ENCODE data around the gene OR10D3. TPM values are rescaled to one million over a fixed set of nuclear protein-coding genes. Genes with fewer than 3 reads are reported as not detected.
"Not testable (repeated sequence)": the region's sequence is repeated elsewhere in the genome, so short reads cannot be mapped to it uniquely, and the experiment has no call there.

OR10D3 gene
- not detected for total RNA-seq

- no peak within 1 kb of the TSS for H3K4me3 Mint-ChIP-seq
- no peak for DNase-seq
- POLR2A ChIA-PET = no interaction called here
- CTCF ChIA-PET = no interaction called here
- no peaks in the 10 kb centered on the region for H3K36me3 Mint-ChIP-seq (ENCODE audit: low read depth)
- H3K4me1 Mint-ChIP-seq = no peaks in the 10 kb centered on the region
- no peaks in the 10 kb centered on the region for H3K9me3 Mint-ChIP-seq
- H3K27ac Mint-ChIP-seq = no peak within 1 kb of the TSS
- H3K27me3 Mint-ChIP-seq = peaks cover 2% of the 10 kb centered on the region
Measured at GRCh38 chr11:124183068-124183467, at the start of gene OR10D3. Gene OR10D3, plus strand, starts transcription at chr11:124183345. Its CDS starts 1,925 bp downstream, at chr11:124185270.

- CTCF ChIA-PET = no interaction called here
- no peak for DNase-seq
- Mint-ChIP-seq H3K4me1 (no peaks in the 10 kb centered on the region), H3K27me3 (no peaks in the 10 kb centered on the region), H3K4me3 (no peak overlapping the region), H3K36me3 (ENCODE audit: low read depth) (no peaks in the 10 kb centered on the region), H3K9me3 (no peaks in the 10 kb centered on the region), H3K27ac (no peak overlapping the region)
- POLR2A ChIA-PET = no interaction called here
Measured at GRCh38 chr11:124143034-124143433, 40.1 kb upstream of the OR10D3 start.

- Mint-ChIP-seq H3K4me1 (no peaks in the 10 kb centered on the region), H3K36me3 (ENCODE audit: low read depth) (no peaks in the 10 kb centered on the region), H3K9me3 (no peaks in the 10 kb centered on the region), H3K27ac (no peak overlapping the region), H3K4me3 (no peak overlapping the region), H3K27me3 (peaks cover 1% of the 10 kb centered on the region)
- no peak for DNase-seq
- ChIA-PET CTCF (no interaction called here), POLR2A (no interaction called here)
Measured at GRCh38 chr11:124147951-124148350, 35.2 kb upstream of the OR10D3 start.

GRCh38 chr11:124150684-124151083, 32.5 kb upstream of the OR10D3 start:
- Mint-ChIP-seq H3K27ac (no peak overlapping the region), H3K4me3 (no peak overlapping the region), H3K36me3 (ENCODE audit: low read depth) (no peaks in the 10 kb centered on the region), H3K4me1 (no peaks in the 10 kb centered on the region), H3K27me3 (peaks cover 1% of the 10 kb centered on the region), H3K9me3 (no peaks in the 10 kb centered on the region)
- DNase-seq = no peak
- POLR2A ChIA-PET = no interaction called here
- CTCF ChIA-PET = no interaction called here

- H3K27ac Mint-ChIP-seq = no peak overlapping the region
- DNase-seq = no peak
- no peaks in the 10 kb centered on the region for H3K4me1 Mint-ChIP-seq
- H3K9me3 Mint-ChIP-seq = no peaks in the 10 kb centered on the region
- POLR2A ChIA-PET = no interaction called here
- CTCF ChIA-PET = no interaction called here
- H3K27me3 Mint-ChIP-seq = peaks cover 1% of the 10 kb centered on the region
- H3K36me3 Mint-ChIP-seq (ENCODE audit: low read depth) = no peaks in the 10 kb centered on the region
- H3K4me3 Mint-ChIP-seq = no peak overlapping the region
Measured at GRCh38 chr11:124152770-124153407, 30.3 kb upstream of the OR10D3 start.

- Mint-ChIP-seq H3K9me3 (no peaks in the 10 kb centered on the region), H3K27me3 (peaks cover 1% of the 10 kb centered on the region), H3K27ac (no peak overlapping the region), H3K4me1 (no peaks in the 10 kb centered on the region), H3K36me3 (ENCODE audit: low read depth) (no peaks in the 10 kb centered on the region), H3K4me3 (no peak overlapping the region)
- no peak for DNase-seq
- POLR2A ChIA-PET = no interaction called here
- CTCF ChIA-PET = no interaction called here
Measured at GRCh38 chr11:124153821-124154220, 29.3 kb upstream of the OR10D3 start.

- POLR2A ChIA-PET = no interaction called here
- Mint-ChIP-seq H3K9me3 (no peaks in the 10 kb centered on the region), H3K4me1 (no peaks in the 10 kb centered on the region), H3K27me3 (no peaks in the 10 kb centered on the region), H3K4me3 (no peak overlapping the region), H3K27ac (no peak overlapping the region), H3K36me3 (ENCODE audit: low read depth) (no peaks in the 10 kb centered on the region)
- CTCF ChIA-PET = no interaction called here
- DNase-seq = no peak
Measured at GRCh38 chr11:124159481-124159880, 23.7 kb upstream of the OR10D3 start.

GRCh38 chr11:124160986-124161385, 22.2 kb upstream of the OR10D3 start:
- DNase-seq = no peak
- POLR2A ChIA-PET = no interaction called here

GRCh38 chr11:124167826-124168231, 15.3 kb upstream of the OR10D3 start:
- no peak overlapping the region for H3K4me3 Mint-ChIP-seq
- no peak overlapping the region for H3K27ac Mint-ChIP-seq
- POLR2A ChIA-PET = no interaction called here
- peaks cover 2% of the 10 kb centered on the region for H3K27me3 Mint-ChIP-seq
- CTCF ChIA-PET = no interaction called here
- H3K36me3 Mint-ChIP-seq (ENCODE audit: low read depth) = no peaks in the 10 kb centered on the region
- no peak for DNase-seq
- no peaks in the 10 kb centered on the region for H3K9me3 Mint-ChIP-seq
- no peaks in the 10 kb centered on the region for H3K4me1 Mint-ChIP-seq

More at GRCh38 chr11:124160986-124161385, 22.2 kb upstream of the OR10D3 start:
- no peaks in the 10 kb centered on the region for H3K27me3 Mint-ChIP-seq
- no peaks in the 10 kb centered on the region for H3K9me3 Mint-ChIP-seq
- no peaks in the 10 kb centered on the region for H3K36me3 Mint-ChIP-seq (ENCODE audit: low read depth)
- no peaks in the 10 kb centered on the region for H3K4me1 Mint-ChIP-seq
- no peak overlapping the region for H3K4me3 Mint-ChIP-seq
- CTCF ChIA-PET = no interaction called here
- H3K27ac Mint-ChIP-seq = no peak overlapping the region

- DNase-seq = no peak
- POLR2A ChIA-PET = no interaction called here
- H3K4me3 Mint-ChIP-seq = no peak overlapping the region
- H3K4me1 Mint-ChIP-seq = no peaks in the 10 kb centered on the region
- H3K27ac Mint-ChIP-seq = no peak overlapping the region
- CTCF ChIA-PET = no interaction called here
- H3K9me3 Mint-ChIP-seq = no peaks in the 10 kb centered on the region
- H3K36me3 Mint-ChIP-seq (ENCODE audit: low read depth) = no peaks in the 10 kb centered on the region
- peaks cover 2% of the 10 kb centered on the region for H3K27me3 Mint-ChIP-seq
Measured at GRCh38 chr11:124168796-124169195, 14.3 kb upstream of the OR10D3 start.

GRCh38 chr11:124170315-124170714, 12.8 kb upstream of the OR10D3 start:
- H3K36me3 Mint-ChIP-seq (ENCODE audit: low read depth); H3K4me3 Mint-ChIP-seq; CTCF ChIA-PET; H3K9me3 Mint-ChIP-seq; POLR2A ChIA-PET; H3K4me1 Mint-ChIP-seq; H3K27me3 Mint-ChIP-seq; DNase-seq; H3K27ac Mint-ChIP-seq: not testable (repeated sequence)

GRCh38 chr11:124170801-124171586, 12.2 kb upstream of the OR10D3 start:
- ChIA-PET POLR2A (no interaction called here), CTCF (no interaction called here)
- H3K36me3 Mint-ChIP-seq (ENCODE audit: low read depth) = no peaks in the 10 kb centered on the region

GRCh38 chr11:124172101-124172500, 11.0 kb upstream of the OR10D3 start:
- POLR2A ChIA-PET = no interaction called here
- H3K4me3 Mint-ChIP-seq = no peak overlapping the region
- peaks cover 2% of the 10 kb centered on the region for H3K27me3 Mint-ChIP-seq

More at GRCh38 chr11:124170801-124171586, 12.2 kb upstream of the OR10D3 start:
- Mint-ChIP-seq H3K27ac (no peak overlapping the region), H3K4me3 (no peak overlapping the region), H3K27me3 (peaks cover 4% of the 10 kb centered on the region), H3K4me1 (no peaks in the 10 kb centered on the region), H3K9me3 (no peaks in the 10 kb centered on the region)
- DNase-seq = no peak

GRCh38 chr11:124172599-124172998, 10.5 kb upstream of the OR10D3 start:
- H3K4me1 Mint-ChIP-seq = no peaks in the 10 kb centered on the region
- H3K9me3 Mint-ChIP-seq = no peaks in the 10 kb centered on the region
- no peaks in the 10 kb centered on the region for H3K36me3 Mint-ChIP-seq (ENCODE audit: low read depth)
- ChIA-PET CTCF (no interaction called here), POLR2A (no interaction called here)
- DNase-seq = no peak
- no peak overlapping the region for H3K27ac Mint-ChIP-seq
- peaks cover 2% of the 10 kb centered on the region for H3K27me3 Mint-ChIP-seq
- H3K4me3 Mint-ChIP-seq = no peak overlapping the region

More at GRCh38 chr11:124172101-124172500, 11.0 kb upstream of the OR10D3 start:
- H3K9me3 Mint-ChIP-seq = no peaks in the 10 kb centered on the region
- H3K27ac Mint-ChIP-seq = no peak overlapping the region
- CTCF ChIA-PET = no interaction called here
- H3K36me3 Mint-ChIP-seq (ENCODE audit: low read depth) = no peaks in the 10 kb centered on the region
- no peak for DNase-seq
- no peaks in the 10 kb centered on the region for H3K4me1 Mint-ChIP-seq

All from activated CD4-positive, alpha-beta T cell treated with anti-CD3 and anti-CD28 coated beads, Interleukin-2, amount 10 ng/mL, durations not matched to agents 7 days and 5 days (primary cell).